CD4-positive, alpha-beta T cell treated with Interleukin-15 for 1 hour (primary cell): Measurements from ENCODE around the gene DYNLL1.
"Not testable (repeated sequence)": the region's sequence is repeated elsewhere in the genome, so short reads cannot be mapped to it uniquely, and the experiment has no call there.

Experiments used
- DNase-seq: peaks from one replicate; pipeline ENCODE4 v3.0.0-alpha.2; 2020

DYNLL1 gene

DNA sequence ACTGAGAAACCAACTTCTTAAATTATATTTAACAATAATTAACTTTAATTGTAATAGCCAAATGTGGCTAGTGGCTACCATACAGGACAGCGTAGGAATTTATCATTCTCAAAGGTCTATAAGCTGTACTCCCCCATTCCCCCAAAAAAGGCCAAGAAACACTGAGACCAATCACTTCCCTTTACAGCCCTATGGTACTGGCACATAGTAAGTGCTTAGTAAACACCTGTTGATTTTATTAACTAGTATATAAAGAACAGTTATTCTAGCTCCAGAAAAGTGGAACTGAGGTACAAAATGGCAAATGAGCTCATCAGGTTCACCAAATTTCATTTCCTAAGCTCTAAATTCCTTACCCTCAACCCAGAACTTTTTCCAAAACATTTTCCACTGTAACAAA lies 20.3 kb upstream of the DYNLL1 start:
- DNase-seq = no peak

DNA sequence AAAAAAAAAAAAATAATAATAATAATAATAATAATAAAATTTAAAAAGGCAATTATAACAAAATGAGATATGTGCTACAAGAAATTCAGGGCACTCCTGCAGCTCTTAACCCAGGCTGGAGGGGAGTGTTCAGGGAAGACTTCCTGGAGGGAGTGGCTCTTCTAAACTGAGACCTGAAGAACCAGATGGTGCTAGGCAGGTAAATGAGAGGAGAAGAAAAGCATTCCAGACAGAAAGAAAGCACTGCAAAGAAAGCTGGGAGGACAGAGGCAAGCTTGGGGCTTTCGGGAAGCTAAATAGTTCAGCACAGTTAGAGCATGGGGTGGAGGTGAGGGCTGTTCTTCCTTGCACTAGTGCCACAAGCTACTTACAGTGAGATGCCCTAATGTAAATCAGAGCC lies 16.5 kb upstream of the DYNLL1 start:
- DNase-seq = no peak

DNA sequence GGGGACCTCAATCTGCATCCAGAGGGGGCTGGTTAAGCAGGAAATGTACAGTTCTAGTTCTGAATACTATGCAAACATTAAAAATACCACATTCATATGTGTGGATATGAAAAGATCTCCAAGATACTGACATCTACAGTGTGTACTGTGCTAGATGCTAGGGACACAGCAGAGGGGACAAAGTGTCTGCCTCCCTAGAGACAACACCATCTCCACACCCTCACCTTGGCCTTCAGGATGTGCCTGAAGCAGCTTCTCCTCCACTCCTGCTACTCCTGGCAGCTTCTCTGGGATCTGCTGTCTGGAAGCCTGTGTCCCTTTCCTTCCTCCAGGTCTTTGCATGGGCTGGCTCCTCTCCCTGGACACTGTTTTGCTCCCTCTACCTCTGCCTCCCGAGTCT lies 15.7 kb upstream of the DYNLL1 start:
- DNase-seq = no peak

DNA sequence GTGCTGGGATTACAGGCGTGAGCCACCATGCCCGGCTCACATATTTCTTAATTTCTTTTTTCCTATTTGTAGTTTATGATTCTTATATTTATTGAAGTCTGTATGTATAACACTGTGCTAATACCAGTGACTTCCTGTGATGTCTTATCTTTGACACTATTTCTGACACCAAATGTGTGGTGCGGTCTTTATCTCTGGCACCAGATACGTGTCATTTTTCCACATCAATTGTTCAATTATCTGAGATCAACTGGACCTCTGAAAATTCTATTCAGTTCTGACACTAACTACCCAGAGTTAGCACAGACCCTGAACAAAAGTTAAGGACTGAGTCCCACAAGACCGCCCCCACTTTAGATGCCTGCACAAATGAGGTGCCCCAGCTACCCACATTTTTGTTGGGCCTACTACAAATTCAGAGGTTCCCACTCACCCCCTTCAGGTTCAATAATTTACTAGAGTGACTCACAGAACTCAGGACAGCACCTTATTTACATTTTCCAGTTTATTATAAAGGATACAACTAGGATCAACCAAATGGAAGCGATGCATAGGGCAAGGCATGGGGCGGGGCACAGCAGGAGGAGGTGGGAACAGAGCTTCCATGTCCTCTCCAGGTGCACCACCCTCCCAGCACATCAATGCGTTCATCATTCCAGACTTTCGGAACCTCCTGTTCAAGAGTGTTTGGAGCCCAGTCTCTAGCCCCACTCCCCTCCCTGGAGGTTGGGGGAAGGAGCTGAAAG lies 14.7 kb upstream of the DYNLL1 start:
- no peak for DNase-seq

DNA sequence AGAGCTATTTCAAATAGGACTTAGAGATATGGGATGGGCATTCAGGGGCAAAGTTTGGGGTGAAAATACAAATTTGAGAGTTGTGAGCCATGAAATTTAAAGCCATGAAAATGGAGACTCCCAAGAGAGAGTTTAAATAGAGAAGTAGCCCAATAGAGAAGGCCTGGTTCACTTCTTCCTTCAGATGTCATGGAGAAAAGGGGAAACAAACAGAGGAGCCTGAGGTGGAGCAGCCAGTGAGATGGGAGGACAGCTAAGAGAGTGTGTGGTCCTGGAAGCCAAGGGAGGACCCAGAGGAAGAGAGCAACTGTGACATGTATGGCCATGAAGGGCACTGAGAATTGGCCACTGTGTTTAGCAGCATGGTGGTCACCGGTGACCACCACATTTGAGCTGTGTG lies 12.3 kb upstream of the DYNLL1 start:
- no peak for DNase-seq

DNA sequence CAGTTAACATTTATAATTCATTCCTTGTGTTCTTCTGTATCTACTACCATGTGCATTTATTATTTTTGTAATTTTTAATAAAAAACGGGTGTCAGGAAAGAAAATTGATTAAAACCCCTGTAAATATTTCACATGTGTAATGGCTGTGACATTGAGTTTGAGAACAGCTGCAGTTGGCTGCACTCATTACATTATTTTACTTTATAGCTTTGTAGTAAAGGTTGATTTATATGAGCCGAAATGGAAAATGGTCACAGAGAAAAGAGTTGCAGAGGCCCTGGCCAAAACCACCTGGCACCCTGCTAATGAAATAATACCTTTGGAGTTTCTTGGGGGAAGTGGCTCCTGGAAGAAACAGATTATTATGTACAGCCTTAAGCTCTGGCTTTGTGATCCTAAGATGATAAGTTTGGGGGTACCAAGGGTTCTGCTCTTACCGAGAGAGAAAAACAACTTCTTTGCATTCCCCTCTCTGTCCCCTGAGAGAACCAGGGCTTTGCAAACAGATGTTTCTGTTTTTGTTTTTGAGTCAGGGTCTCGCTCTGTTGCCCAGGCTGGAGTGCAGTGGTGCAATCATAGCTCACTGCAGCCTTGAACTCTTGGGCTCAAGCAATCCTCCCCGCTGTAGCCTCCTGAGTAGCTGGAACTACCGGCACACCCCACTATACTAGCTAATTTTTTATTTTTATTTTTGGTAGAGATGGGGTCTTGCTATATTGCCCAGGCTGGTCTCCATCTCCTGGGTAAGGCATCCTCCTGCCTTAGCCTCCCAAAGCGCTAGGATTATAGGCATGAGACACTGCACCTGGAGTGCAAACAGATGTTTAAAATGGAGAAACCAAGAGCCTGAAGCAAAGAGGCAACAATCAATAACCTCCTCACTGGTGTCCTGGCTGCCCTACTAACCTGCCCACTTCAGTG lies 9.7 kb upstream of the DYNLL1 start:
- DNase-seq = no peak

DNA sequence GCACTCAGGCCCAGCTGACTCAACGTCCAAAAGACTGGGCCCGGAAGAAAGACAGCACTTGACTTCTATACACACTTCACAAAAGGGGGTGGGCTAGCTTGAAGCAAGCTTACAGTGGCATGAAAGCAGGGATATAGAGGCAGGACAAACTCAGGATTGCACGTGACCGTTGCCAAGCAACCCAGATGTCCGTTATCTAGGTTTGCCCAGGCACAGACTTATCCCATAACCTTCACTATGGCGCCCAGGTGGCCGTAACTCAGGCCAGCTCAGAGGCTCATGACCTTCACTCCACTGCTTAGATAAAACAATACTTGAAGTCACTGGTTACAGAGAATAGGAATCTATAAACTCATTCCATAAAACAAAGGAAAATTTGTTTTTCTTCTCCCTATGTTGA lies 8.4 kb upstream of the DYNLL1 start:
- not testable (repeated sequence) for DNase-seq

DNA sequence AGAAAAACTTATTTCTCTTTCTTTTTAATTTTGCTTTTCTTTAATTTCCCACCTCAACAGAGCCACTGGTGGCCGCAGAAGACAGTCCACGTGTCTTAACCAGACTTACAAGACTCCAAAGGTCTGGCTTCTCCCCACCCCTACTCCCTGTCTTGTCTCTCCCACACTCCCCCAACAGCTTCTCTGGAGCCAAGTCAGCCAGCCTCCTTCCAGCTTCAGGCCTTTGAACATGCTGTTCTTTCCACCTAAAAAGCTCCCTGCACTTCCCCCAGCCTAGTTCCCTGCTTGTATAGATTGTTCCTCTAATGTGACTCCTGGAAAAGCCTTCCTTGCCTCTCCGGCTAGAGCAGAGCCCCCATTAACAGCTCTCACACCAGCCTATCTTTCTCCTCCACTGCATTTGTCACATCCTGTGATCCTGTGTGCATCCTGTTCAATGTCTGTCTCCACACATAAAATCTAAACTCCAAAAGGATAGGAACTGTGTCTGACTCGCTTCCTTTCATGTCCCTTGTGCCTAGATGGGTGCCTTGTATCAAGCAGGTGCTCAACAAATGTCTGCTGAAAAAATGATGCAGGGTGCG lies 7.8 kb upstream of the DYNLL1 start:
- no peak for DNase-seq

DNA sequence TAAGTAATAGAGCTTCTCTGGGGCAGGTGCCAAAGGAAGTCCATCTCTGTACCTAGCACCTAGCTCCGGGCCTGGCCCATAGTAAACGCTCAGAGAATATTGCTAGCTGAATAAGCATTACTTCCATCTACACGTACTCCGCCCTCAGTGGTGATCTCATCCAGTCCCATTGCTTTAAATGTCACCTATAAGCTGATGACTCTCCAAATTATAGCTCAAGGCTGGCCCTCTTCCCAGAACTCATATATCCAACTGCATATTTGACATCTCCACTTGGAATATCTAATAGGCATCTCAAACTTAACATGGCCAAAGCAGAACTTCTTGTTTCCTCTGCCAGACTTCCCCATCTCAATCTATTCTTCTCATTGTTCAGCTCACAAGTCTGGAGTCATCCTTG lies 6.9 kb upstream of the DYNLL1 start:
- no peak for DNase-seq

DNA sequence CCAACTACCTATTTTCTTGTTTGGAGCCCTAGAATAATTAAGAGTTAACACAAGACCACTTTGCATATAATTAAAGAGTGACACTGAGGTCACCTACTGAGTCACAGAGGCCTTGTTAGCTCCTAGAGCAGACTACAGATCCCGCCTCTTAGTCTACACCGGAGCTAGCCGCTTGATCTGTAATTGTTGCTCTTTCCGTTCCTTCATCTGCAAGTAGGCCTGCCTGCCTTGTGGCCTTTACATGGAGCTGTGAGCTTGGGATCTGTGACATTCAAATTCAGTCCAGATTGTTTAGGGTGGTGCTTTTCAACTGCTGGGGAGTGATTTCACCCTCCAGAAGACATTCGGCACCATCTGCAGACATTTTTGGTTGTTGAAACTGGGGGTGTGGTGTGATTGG lies 5.6 kb upstream of the DYNLL1 start:
- DNase-seq = no peak

DNA sequence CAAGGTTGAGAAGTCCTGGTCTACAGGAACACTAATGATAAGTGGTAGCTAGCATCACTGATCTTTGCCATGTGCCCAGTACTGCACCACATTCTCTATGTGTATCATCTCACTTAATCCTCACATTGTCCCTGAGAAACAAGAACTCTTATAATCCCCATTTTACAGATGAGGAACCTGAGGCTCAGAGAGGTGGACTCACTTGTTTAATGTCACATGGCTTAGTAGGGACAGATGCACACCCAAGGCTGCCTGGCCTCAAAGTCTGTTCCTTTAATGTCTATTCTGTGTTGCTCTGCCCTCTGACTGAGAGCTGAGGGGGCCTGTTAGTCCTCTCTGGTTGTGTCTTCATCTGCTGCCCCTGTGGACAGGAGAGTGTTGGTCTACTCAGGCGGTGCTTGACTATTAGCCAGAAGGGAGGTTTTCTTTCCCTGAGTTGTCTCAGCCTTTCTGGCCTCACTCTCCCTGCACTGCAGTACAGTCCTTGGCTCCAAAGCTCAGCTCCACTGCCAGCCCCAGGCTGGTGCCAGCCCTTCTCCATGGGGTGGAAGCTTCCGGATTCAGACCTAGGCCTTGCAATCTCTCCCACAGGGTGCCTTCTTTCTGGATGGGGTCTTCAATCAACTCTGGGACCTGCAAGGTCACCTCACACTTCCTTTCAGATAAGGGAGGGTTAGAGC lies 4.9 kb upstream of the DYNLL1 start:
- DNase-seq = no peak

DNA sequence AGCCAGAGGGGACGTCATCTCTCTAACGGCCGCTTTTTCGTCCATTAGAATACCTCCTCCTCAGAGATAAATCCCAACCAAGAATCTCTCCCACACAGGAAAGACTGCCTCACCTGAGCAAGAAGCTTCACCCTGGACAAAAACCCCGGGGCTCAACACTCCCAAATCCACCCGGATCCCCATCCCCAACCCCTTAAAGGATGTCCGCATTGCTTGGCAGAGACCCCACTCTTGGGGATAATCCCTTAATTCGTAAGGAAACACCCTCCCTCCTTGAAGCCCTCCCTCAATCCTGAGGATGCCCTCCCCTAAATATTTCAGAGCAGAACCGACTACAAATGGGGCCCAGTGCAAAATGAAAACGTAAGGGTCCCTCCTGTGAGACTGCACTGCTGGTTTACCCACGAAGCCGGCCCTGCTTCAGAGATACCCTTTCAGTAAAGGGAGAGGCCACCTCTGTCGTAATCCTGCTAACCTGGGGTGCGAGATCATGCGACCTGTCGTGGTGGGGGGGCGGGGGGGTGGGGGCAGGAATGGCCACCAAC lies 655 bp upstream of the DYNLL1 start:
- no peak for DNase-seq

DNA sequence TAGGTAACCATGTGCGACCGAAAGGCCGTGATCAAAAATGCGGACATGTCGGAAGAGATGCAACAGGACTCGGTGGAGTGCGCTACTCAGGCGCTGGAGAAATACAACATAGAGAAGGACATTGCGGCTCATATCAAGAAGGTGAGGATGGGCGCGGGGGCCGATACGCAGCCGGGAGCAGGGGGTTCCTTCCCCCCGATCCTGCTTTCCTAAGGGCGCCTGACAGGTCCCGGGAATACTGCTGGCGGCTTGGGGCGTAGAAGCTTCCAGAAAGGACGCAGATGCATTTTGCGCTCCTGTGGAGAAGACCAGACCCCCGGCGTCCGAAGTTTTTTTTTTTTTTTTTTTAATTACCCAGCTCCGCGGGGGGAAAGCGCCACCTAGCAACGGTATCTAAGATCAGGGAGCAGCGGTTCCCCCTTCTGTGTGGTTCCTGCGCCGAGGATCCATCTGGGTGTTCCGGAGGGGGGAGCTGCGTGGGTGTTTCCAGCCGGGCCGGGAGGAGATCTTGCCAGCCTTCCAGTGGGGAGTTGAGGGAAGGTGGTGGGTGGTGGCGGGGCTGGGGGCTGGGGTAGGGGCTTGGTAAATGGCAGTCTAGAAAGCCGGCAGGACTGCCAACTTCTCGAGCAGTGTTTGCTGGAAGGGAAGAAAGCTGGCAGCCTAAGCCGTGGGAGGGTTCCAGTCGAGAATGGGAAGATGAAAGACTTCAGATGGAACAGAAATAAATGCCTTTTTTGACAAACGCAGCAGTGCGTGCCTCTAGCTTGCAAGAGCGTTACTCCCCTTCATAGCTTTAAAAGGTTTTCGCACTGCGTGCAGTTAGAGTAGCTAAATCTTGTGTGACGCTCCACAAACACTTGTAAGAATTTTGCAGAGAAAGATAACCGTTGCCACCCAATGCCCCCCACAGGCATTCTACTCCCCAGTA lies 764 bp downstream of the DYNLL1 start:
- peak; percentile 51 for DNase-seq

DNA sequence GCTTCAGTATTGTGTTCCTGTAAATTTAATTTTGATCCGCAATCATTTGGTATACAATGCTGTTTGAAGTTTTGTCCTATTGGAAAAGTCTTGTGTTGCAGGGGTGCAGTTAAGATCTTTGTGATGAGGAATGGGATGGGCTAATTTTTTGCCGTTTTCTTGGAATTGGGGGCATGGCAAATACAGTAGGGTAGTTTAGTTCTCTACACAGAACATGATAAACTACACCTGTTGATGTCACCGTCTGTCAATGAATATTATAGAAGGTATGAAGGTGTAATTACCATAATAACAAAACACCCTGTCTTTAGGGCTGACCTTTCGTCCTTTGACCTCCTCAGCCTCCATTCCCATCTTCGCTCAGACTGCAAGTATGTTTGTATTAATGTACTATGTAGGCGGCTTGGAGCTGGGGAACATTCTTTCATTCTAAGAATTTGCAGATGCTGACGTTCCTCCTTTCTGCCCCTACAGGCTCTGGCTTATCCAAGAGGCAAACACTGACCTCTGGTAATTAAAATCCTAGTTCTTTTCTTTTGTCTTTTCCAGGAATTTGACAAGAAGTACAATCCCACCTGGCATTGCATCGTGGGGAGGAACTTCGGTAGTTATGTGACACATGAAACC lies 1.7 kb downstream of the DYNLL1 start:
- DNase-seq = no peak

DNA sequence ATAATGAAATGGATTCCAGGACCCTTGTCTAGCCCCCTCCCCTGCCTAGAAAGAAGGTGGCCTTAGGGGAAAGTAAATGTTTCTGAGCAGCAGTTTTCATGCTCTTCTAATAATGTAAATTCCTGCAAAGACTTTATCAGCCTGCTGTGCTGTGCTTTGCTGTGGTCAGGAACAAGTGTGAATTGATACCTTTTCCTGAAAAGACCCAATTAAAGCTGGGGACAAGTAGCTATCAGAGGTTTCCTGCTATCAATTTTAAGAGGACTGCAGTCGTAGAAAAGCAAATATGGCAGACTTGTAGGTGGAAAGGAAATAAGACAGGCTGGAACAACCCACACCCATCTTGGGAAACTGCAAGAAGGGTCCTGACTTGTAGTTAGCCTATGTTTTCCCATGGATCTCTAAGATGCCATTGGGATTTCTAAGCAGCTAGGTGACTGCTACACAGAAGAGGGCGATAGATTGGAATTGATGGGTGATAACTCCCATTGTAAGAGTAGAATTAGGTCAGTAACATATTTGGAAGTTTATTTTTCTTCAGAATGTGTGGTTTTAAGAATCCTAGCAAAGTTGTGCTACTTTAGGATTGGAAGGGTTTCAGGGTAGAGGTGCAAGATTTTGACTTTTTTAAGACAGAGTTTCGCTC lies 3.1 kb downstream of the DYNLL1 start:
- no peak for DNase-seq

DNA sequence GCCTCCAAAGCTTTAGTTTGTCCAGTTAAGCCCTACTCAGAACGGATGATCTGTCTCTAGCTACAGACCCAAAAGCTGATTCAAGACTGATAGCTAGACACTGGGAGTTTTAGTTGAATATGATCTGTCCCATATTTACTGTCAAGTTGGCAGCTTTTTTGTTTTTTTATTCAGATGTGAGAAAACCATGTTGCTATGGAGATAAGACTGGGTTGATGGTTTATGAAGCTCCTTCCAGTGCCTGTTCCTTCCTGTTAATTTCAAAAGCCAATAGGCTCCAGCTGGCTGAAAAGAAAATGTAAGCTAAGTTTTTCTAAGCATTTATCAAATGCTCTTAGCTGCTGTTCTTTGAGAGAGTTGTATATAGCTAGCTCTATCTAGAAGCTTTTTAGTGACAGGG lies 4.7 kb downstream of the DYNLL1 start:
- no peak for DNase-seq

DNA sequence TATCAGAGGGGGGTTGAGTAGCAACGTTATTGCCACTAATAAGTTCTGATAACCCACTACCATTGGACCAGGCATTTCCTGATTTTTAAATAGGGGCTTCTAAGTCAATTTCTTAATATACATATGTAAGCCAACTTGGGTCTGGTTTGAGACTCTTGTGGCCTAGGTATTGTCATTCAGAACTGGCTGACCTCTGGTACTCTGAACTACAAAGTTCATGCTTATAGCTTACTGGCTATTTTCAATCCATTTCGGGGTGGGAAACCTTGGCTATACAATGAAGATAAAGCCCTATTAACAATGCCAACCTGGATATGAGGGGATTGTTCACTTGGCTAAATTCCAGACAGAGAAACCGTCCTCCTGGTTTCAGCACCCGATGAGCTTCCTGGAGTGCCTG lies 8.7 kb downstream of the DYNLL1 start:
- DNase-seq = no peak

DNA sequence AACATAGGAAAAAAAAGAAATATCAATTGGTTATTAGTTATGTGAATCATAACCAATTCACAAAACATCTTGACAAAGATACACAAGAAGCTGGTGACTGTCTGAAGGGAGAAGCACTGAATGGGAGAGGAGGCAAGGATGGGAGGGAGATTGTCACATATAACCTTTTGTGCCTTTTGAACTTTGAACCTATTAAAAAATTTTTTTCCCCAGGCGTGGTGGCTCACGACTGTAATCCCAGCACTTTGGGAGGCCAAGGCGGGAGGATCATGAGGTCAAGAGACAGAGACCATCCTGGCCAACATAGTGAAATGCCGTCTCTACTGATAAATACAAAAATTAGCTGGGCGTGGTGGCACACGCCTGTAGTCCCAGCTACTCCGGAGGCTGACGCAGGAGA lies 12.6 kb downstream of the DYNLL1 start:
- DNase-seq = no peak

DNA sequence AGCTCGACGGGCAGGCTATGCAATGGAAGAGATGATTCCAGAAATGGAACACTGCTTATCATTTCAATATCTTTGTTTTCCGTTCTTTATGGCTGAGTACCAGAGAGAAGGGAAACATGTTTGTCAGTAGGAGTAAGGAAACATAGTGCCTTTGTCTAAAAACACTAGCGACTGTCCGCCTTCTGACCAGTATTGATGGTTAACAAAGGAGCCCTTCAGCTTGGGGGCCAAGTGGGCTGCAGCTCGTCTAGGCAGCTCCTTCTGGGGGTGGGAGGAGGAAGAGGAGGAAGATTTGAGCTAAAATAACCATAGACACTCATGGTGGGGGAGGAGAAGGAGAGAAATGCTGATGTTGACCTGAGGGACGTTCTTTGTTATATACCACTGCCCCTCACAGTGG lies 18.1 kb downstream of the DYNLL1 start:
- no peak for DNase-seq

DNA sequence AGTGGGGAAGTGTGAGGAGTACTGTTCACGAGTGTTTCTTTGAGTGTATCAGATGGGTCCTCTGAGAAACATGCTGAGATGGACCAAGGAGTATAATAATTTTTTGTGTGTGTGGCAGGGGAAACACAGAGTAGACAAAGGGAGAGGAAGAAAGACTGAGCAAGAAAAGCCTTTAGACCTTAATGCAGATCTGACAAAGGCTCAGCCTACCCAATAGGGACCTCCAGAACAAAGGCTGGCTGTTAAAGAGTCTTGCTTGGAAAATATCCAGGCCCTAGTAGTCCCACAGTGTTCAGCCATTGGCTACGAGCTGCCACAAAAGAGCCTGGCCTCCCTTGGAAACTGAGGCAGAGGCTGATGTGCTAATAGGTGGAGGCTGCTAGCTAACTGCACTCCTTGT lies 19.6 kb downstream of the DYNLL1 start:
- DNase-seq = no peak

DNA sequence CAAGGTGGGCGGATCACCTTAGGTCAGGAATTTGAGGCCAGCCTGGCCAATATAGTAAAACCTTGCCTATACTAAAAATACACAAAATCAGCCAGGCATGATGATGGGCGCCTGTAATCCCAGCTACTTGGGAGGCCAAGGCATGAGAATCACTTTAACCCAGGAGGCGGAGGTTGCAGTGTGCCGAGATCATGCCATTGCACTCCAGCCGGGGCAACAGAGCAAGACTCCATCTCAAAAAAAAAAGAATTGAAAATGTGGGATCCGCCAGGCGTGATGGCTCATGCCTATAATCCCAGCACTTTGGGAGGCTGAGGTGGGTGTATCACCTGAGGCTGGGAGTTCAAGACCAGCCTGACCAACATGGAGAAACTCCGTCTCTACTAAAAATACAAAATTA lies 23.4 kb downstream of the DYNLL1 start:
- DNase-seq = not testable (repeated sequence)
